ENCODE data around the gene ZNF557.

Gene ZNF557

GRCh38 chr19:7137120-7137519 lies 67.6 kb downstream of the ZNF557 start:
- Histone ChIP-seq H3K4me2 (ENCODE audit: low read depth, low read length, poor library complexity, severe bottlenecking) (no peak overlapping the region), H3K4me1 (ENCODE audit: insufficient read depth, low read length, poor library complexity, severe bottlenecking) (no peaks in the 10 kb centered on the region), H2AFZ (ENCODE audit: low read length) (no peak overlapping the region), H3F3A (ENCODE audit: low read depth) (no peaks in the 10 kb centered on the region), H3K36me3 (ENCODE audit: insufficient read depth, low read length) (peaks cover 18% of the 10 kb centered on the region; the same call in 1 of the 2 replicates), H4K20me1 (ENCODE audit: insufficient read depth, low read length, poor library complexity, severe bottlenecking) (no peaks in the 10 kb centered on the region), H3K79me2 (ENCODE audit: insufficient read depth, low read length) (no peaks in the 10 kb centered on the region), H3K9me2 (replicated peaks; ENCODE audit: low read depth, low read length) (no peaks in the 10 kb centered on the region), H3K9ac (ENCODE audit: low read depth, low read length, poor library complexity, severe bottlenecking) (no peak overlapping the region), H3K4me3 (ENCODE audit: low read length, poor library complexity, severe bottlenecking) (no peak overlapping the region), H3K9me3 (ENCODE audit: insufficient read depth, low read depth, low read length) (no peaks in the 10 kb centered on the region), H3K27me3 (ENCODE audit: insufficient read depth, low read length, poor library complexity, severe bottlenecking) (no peaks in the 10 kb centered on the region)
- no peak for TF ChIP-seq EZH2phosphoT487 (IDR thresholded peaks at IDR 0.05; ENCODE audit: borderline replicate concordance)
- TF ChIP-seq CTCF (conservative IDR thresholded peaks at IDR 0.05; ENCODE audit: low read length): no peak

Measured in Loucy (cell line).